NCI-H748 (cell line): ENCODE results near the gene FOXRED2.
"Not testable (repeated sequence)": the region's sequence is repeated elsewhere in the genome, so short reads cannot be mapped to it uniquely, and the experiment has no call there.

Experiments used
- DNase-seq: peaks from one replicate; lab custom pipeline; 2025; ENCODE audit not compliant: unreplicated experiment; lab: John Stamatoyannopoulos, UW

Gene FOXRED2

DNA sequence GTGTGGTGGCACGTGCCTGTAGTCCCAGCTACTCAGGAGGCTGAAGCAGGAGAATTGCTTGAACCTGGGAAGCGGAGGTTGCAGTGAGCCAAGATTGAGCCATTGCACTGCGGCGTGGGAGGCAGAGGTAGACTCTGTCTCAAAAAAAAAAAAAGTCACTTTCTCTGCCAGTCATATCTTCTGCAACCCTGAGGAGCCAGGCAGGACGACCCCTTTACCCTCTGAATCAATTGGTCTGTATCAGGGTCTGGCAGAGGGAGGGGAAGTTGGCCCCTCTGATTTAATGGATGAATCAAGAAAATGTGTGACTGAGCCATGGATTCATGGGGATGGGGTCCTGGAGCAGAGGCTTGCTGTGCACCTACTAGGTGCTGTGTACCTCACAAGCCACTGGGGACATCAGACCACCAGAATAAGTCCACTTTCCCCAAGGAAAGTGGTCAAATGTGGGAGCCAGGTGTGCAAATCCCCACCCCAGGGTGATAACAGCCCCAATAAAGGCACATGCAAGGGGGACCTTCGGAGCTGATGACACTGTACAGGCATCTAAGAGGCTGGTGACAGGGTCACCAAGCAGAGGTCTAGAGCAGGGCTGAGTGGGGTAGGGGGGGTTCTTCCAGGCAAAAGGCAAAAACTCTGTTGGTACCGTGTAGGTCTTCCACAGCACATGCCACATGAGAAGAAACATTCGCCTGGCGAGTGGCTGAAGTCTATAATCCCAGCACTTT is 54.4 kb downstream of the FOXRED2 start:
- no peak for DNase-seq

- not testable (repeated sequence) for DNase-seq
Measured at GRCh38 chr22:36450923-36451322, 55.9 kb downstream of the FOXRED2 start.

- DNase-seq: no peak
Measured at GRCh38 chr22:36449596-36450175, 57.2 kb downstream of the FOXRED2 start.

GRCh38 chr22:36447632-36448031 is 59.2 kb downstream of the FOXRED2 start:
- DNase-seq: no peak

- DNase-seq: no peak
Measured at GRCh38 chr22:36445158-36445668, 61.6 kb downstream of the FOXRED2 start.

DNA sequence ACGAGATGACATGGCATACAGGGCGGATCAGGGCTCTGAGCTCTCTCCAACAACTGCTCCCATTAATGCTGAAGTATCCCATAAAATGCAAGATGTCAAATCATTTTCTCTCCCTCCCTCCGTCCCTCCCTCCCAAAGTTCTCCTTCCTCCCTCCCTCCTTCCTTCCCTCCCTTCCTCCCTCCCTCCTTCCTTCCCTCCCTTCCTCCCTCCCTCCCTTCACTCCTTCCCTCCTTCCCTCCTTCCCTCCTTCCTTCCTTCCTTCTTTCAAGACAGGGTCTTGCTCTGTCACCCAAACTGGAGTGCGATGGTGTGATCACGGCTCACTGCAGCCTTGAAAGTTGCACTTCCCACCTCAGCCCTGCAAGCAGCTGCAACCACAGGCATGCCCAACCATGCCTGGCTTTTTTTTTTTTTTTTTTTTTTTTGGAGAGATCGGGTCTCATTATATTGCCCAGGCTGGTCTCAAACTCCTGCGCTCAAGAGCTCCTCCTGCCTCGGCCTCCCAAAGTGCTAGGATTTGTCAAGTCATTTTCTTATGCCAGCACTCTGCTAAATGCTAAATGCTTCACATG is 63.6 kb downstream of the FOXRED2 start:
- no peak for DNase-seq

- no peak for DNase-seq
Measured at GRCh38 chr22:36442506-36443197, 64.2 kb downstream of the FOXRED2 start.

DNA sequence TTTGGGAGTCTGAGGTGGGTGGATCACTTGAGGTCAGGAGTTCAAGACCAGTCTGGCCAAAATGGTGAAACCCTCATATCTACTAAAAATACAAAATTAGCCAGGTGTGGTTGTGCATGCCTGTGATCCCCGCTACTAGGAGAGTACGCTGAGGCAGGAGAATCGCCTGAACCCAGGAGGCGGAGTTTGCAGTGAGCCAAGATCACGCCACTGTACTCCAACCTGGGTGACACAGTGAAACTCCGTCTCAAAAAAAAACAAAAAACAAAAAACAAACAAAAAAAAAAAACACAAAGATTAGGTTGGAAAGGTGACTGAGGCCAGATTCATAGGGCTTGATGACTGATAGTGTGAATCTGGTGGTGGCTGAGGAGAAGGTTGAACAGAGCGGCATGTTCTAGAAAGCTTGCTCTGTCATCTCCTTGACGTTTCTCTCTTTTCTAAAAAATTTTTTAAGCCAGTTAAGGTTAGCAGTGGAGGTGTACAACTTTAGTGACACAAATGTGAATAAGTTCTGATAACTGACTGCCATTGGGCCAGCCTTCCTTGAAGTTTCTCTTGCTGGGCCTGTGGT is 66.3 kb downstream of the FOXRED2 start:
- no peak for DNase-seq

- DNase-seq: no peak
Measured at GRCh38 chr22:36439481-36440271, 67.2 kb downstream of the FOXRED2 start.
